K562 (cell line): ENCODE results near the gene GNAZ. TPM values are rescaled to one million over a fixed set of nuclear protein-coding genes. Genes with fewer than 3 reads are reported as not detected.

ENCODE experiments used
- BRD4 ChIP-seq: fragments of 200-600 bp; sonication (generic); IDR thresholded peaks from 2 replicates; pipeline ENCODE4 v1.6.1; 2017; ENCODE audit warnings: inconsistent platforms
- CBFA2T2 ChIP-seq: fragments of 450-650 bp; conservative IDR thresholded peaks from 2 replicates; pipeline ENCODE4 v1.6.1; 2017; ENCODE audit warnings: mild to moderate bottlenecking
- CBFB ChIP-seq: sonication (generic); formaldehyde crosslinking; IDR thresholded peaks from 2 replicates; pipeline ENCODE4 v1.4.0; 2020; ENCODE audit warnings: mild to moderate bottlenecking, missing genetic modification reagents
- KDM4B ChIP-seq, 2 experiments: fragments of 450-650 bp in 1 of 2; sonication (generic) in 1 of 2; IDR thresholded peaks; 2 replicates each; pipeline ENCODE4 v1.6.1; 2016 to 2017; ENCODE audit warnings: borderline replicate concordance in 2 of 2, antibody characterized with exemption in 1 of 2, low read depth in 1 of 2, mild to moderate bottlenecking in 1 of 2
- L3MBTL2 ChIP-seq: fragments of 450-650 bp; IDR thresholded peaks from 2 replicates; pipeline ENCODE4 v1.6.1; 2016; ENCODE audit warnings: mild to moderate bottlenecking, moderate library complexity
- OTX1 ChIP-seq: fragments of 450-650 bp; formaldehyde crosslinking; IDR thresholded peaks from 2 replicates; pipeline ENCODE4 v1.4.0; 2022; ENCODE audit warnings: mild to moderate bottlenecking
- PTBP1 ChIP-seq: fragments of 200-400 bp; formaldehyde crosslinking; IDR thresholded peaks from 2 replicates; pipeline ENCODE4 v1.6.1; 2017; ENCODE audit warnings: low read depth, low read length
- PTRF ChIP-seq: fragments of 450-650 bp; IDR thresholded peaks from 2 replicates; pipeline ENCODE4 v1.6.1; 2016; ENCODE audit warnings: mild to moderate bottlenecking, missing genetic modification characterization, missing compliant biosample characterization
- RBM17 ChIP-seq: fragments of 200-400 bp; formaldehyde crosslinking; IDR thresholded peaks from 2 replicates; pipeline ENCODE4 v1.6.1; 2017; ENCODE audit warnings: low read depth, mild to moderate bottlenecking, low read length, borderline replicate concordance
- SLC30A9 ChIP-seq: fragments of 250-450 bp; sonication (Bioruptor Pico); IDR thresholded peaks from 2 replicates; pipeline ENCODE4 v1.8.0; 2022; ENCODE audit warnings: mild to moderate bottlenecking, moderate library complexity
- STAT5A ChIP-seq: IDR thresholded peaks from 2 replicates; pipeline ENCODE4 v1.6.1; 2012; ENCODE audit warnings: low read length, inconsistent platforms, borderline replicate concordance
- TCF7 ChIP-seq: sonication (generic); IDR thresholded peaks from 2 replicates; pipeline ENCODE4 v1.6.1; 2016; ENCODE audit warnings: antibody characterized with exemption, borderline replicate concordance
- TOE1 ChIP-seq, 2 experiments: fragments of 450-650 bp in 1 of 2; sonication (generic) in 1 of 2; formaldehyde crosslinking in 1 of 2; IDR thresholded peaks; 2 replicates each; pipeline versions ENCODE4 v1.7.1 to v1.8.0; 2016 to 2022; ENCODE audit warnings: borderline replicate concordance in 2 of 2, mild to moderate bottlenecking in 2 of 2, antibody characterized with exemption in 1 of 2, inconsistent platforms in 1 of 2, low read depth in 1 of 2, missing genetic modification reagents in 1 of 2, moderate library complexity in 1 of 2
- ZNF695 ChIP-seq: fragments of 450-650 bp; formaldehyde crosslinking; IDR thresholded peaks from 2 replicates; pipeline ENCODE4 v1.4.0; 2020; ENCODE audit warnings: mild to moderate bottlenecking, moderate library complexity
- polyA plus RNA-seq, 8 experiments: library from polyadenylated mRNA; depleted of rRNA in 4 of 8; stranded (reverse) in 5 of 8; unstranded in 3 of 8; fragments of >200 nt; fragmentation: Nextera tagmentation in 2 of 8; fragmentation: Illumina TruSeq in 1 of 8; extraction: Ambion mirVana in 2 of 8; extraction: Trizol in 1 of 8; gene quantifications; 2 replicates each; pipeline versions ENCODE4 v1.2.1 to v1.2.3, GENCODE V29; 2011 to 2014; ENCODE audit warnings: inconsistent platforms in 1 of 8, missing spikeins in 1 of 8
- total RNA-seq, 7 experiments: library from RNA; depleted of rRNA in 6 of 7; stranded (reverse); fragments of >200 nt in 6 of 7; fragmentation: Illumina TruSeq in 2 of 7; extraction: Trizol in 2 of 7; gene quantifications; 2 replicates each; pipeline versions ENCODE4 v1.2.1 to v1.2.3, GENCODE V29; 2011 to 2021; ENCODE audit warnings: low replicate concordance in 1 of 7
- TF ChIP-seq, protein P1 (sequence below): sonication (generic); formaldehyde crosslinking; IDR thresholded peaks from 2 replicates; pipeline ENCODE4 v1.8.0; 2022; ENCODE audit warnings: mild to moderate bottlenecking, low read depth, missing genetic modification reagents
- TF ChIP-seq, protein P2 (sequence below): IDR thresholded peaks from 2 replicates; pipeline ENCODE4 v1.6.1; 2014; ENCODE audit warnings: antibody characterized with exemption
- TF ChIP-seq, protein P3 (sequence below): conservative IDR thresholded peaks from 2 replicates; pipeline ENCODE4 v1.6.1; 2011; ENCODE audit warnings: low read depth, mild to moderate bottlenecking, low read length; ENCODE audit not compliant: control insufficient read depth
- TF ChIP-seq, protein P4 (sequence below): fragments of 150-350 bp; IDR thresholded peaks from 2 replicates; pipeline ENCODE4 v1.6.1; 2014; ENCODE audit warnings: low read depth, mild to moderate bottlenecking, low read length, borderline replicate concordance
- TF ChIP-seq, protein P5 (sequence below): sonication (generic); formaldehyde crosslinking; IDR thresholded peaks from 2 replicates; pipeline ENCODE4 v1.8.1; 2022; ENCODE audit warnings: missing genetic modification reagents

GNAZ gene
- total and polyA plus RNA-seq, 9 of the 15 experiments (the other 6 are each of a cell fraction or from before 2014, with no cell fraction given) = 0.04 to 0.22 (median 0.13) TPM; not detected in 3

DNA sequence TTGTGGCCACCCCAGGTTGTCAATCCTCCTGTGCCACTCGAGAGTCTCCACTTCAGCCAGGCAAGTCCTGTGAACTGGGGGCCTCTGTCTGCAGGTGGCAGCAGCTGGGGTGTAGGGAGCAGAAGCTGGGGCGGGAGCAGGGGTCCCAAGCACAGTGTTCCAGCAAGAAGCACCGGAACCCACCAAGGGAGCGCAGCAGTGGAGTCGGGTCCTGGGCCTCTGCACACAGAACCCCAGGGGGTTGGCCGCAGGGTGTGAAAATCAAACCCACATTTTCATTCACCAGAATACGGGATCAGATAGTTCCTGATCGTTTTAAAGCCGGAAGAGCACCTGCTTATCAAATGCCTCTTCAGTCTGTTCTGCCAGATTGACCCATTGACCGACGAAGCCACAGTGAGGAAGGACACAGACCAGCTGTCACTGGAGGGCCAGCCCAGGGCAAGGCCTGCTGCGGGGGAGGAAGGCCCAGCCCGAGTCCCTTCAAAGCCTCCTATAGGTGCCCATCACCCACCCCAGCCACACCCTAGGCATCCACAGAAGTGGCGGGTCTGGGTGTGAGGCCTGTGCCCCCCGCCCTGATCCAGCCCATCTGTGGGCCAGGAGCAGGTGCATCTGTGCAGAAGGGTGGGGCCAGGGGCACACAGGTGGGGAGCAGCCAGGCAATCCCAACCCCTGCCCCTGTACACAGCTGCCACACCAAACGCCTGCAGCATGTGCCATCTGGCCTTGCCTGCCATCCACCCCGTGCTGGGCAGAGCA is 37.3 kb downstream of the GNAZ start (continued):
- TF ChIP-seq, protein P1, sequence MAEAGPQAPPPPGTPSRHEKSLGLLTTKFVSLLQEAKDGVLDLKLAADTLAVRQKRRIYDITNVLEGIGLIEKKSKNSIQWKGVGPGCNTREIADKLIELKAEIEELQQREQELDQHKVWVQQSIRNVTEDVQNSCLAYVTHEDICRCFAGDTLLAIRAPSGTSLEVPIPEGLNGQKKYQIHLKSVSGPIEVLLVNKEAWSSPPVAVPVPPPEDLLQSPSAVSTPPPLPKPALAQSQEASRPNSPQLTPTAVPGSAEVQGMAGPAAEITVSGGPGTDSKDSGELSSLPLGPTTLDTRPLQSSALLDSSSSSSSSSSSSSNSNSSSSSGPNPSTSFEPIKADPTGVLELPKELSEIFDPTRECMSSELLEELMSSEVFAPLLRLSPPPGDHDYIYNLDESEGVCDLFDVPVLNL (CRISPR knock-in tag) = no peak
- no peak for TF ChIP-seq SLC30A9 (CRISPR knock-in tag)
- peak; percentile 78 for TF ChIP-seq CBFA2T2
- TF ChIP-seq ZNF695 = no peak
- TF ChIP-seq RBM17 = no peak
- TF ChIP-seq BRD4 = no peak
- TF ChIP-seq STAT5A = no peak
- 0 out of 4 replicates have a peak, but pooled peaks of 1 of the 2 experiments have one; percentile 11 for TF ChIP-seq KDM4B (IDR thresholded peaks at IDR 0.05; ENCODE audit: borderline replicate concordance in 2 of 2, low read depth in 1 of 2)
- TF ChIP-seq, protein P2, sequence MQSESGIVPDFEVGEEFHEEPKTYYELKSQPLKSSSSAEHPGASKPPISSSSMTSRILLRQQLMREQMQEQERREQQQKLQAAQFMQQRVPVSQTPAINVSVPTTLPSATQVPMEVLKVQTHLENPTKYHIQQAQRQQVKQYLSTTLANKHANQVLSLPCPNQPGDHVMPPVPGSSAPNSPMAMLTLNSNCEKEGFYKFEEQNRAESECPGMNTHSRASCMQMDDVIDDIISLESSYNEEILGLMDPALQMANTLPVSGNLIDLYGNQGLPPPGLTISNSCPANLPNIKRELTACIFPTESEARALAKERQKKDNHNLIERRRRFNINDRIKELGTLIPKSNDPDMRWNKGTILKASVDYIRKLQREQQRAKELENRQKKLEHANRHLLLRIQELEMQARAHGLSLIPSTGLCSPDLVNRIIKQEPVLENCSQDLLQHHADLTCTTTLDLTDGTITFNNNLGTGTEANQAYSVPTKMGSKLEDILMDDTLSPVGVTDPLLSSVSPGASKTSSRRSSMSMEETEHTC = 0 out of 2 replicates have a peak, but pooled peaks have one; percentile 10
- TF ChIP-seq PTBP1 = no peak
- no peak for TF ChIP-seq L3MBTL2
- TF ChIP-seq, protein P3, sequence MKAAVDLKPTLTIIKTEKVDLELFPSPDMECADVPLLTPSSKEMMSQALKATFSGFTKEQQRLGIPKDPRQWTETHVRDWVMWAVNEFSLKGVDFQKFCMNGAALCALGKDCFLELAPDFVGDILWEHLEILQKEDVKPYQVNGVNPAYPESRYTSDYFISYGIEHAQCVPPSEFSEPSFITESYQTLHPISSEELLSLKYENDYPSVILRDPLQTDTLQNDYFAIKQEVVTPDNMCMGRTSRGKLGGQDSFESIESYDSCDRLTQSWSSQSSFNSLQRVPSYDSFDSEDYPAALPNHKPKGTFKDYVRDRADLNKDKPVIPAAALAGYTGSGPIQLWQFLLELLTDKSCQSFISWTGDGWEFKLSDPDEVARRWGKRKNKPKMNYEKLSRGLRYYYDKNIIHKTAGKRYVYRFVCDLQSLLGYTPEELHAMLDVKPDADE = no peak
- TF ChIP-seq, protein P4, sequence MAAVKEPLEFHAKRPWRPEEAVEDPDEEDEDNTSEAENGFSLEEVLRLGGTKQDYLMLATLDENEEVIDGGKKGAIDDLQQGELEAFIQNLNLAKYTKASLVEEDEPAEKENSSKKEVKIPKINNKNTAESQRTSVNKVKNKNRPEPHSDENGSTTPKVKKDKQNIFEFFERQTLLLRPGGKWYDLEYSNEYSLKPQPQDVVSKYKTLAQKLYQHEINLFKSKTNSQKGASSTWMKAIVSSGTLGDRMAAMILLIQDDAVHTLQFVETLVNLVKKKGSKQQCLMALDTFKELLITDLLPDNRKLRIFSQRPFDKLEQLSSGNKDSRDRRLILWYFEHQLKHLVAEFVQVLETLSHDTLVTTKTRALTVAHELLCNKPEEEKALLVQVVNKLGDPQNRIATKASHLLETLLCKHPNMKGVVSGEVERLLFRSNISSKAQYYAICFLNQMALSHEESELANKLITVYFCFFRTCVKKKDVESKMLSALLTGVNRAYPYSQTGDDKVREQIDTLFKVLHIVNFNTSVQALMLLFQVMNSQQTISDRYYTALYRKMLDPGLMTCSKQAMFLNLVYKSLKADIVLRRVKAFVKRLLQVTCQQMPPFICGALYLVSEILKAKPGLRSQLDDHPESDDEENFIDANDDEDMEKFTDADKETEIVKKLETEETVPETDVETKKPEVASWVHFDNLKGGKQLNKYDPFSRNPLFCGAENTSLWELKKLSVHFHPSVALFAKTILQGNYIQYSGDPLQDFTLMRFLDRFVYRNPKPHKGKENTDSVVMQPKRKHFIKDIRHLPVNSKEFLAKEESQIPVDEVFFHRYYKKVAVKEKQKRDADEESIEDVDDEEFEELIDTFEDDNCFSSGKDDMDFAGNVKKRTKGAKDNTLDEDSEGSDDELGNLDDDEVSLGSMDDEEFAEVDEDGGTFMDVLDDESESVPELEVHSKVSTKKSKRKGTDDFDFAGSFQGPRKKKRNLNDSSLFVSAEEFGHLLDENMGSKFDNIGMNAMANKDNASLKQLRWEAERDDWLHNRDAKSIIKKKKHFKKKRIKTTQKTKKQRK = no peak
- TF ChIP-seq PTRF (tag) = no peak
- TF ChIP-seq, protein P5, sequence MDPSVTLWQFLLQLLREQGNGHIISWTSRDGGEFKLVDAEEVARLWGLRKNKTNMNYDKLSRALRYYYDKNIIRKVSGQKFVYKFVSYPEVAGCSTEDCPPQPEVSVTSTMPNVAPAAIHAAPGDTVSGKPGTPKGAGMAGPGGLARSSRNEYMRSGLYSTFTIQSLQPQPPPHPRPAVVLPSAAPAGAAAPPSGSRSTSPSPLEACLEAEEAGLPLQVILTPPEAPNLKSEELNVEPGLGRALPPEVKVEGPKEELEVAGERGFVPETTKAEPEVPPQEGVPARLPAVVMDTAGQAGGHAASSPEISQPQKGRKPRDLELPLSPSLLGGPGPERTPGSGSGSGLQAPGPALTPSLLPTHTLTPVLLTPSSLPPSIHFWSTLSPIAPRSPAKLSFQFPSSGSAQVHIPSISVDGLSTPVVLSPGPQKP (CRISPR knock-in tag) = no peak
- TF ChIP-seq TCF7 = peak; percentile 38; the same call in 1 of the 2 replicates
- no peak for TF ChIP-seq CBFB (CRISPR knock-in tag)
- TF ChIP-seq TOE1 (IDR thresholded peaks at IDR 0.05; ENCODE audit: borderline replicate concordance) = no peak
- no peak for TF ChIP-seq TOE1 (CRISPR knock-in tag; IDR thresholded peaks at IDR 0.05; ENCODE audit: borderline replicate concordance, low read depth)
- TF ChIP-seq OTX1 = no peak
